HCT116 (cell line): Measurements from ENCODE around the gene SLC4A9. TPM values are rescaled to one million over a fixed set of nuclear protein-coding genes. Genes with fewer than 3 reads are reported as not detected.

Source experiments
- ATAC-seq: fragments of 200-7000 bp; cut with Tn5 transposase; 2 replicates; pipeline ENCODE4 v1.9.1; 2020; ENCODE audit warnings: mild to moderate bottlenecking, moderate library complexity
- BruUV-seq: library from RNA; stranded (reverse); fragments of 400-500 nt; replicated peaks from 2 replicates; lab custom pipeline; 2021; lab: Mats Ljungman, UMichigan
- CTCF ChIA-PET: fragments of 300-600 bp; sonication (Branson Sonifier 250); formaldehyde crosslinking; loops from one replicate; lab custom pipeline; 2021; ENCODE audit warnings: antibody characterized with exemption; lab: Charles Lee
- POLR2A ChIA-PET: fragments of 300-600, 350-600 bp; sonication (Branson Sonifier 250); formaldehyde crosslinking; loops from one replicate; lab custom pipeline; 2021; ENCODE audit warnings: antibody characterized with exemption; lab: Charles Lee
- RAD21 ChIA-PET, 2 experiments: fragments of 300-600 bp; sonication (Branson Sonifier 250); formaldehyde crosslinking; loops; one replicate each; lab custom pipeline; 2023; ENCODE audit warnings: low total read pairs in 2 of 2; ENCODE audit not compliant: uncharacterized antibody in 2 of 2, unreplicated experiment in 2 of 2, low non-redundant PET in 1 of 2; lab: Charles Lee
- DNase-seq: peaks from one replicate; pipeline ENCODE4 v3.0.0-alpha.2; 2010; ENCODE audit warnings: low read depth, low spot score
- H2AFZ ChIP-seq: fragments of 200-600 bp; shearing (Covaris generic), sonication (generic); 2 replicates; pipeline ENCODE4 v1.6.1; 2017; ENCODE audit warnings: low read depth, mixed run types, mixed read lengths, antibody characterized with exemption, low read length; ENCODE audit not compliant: poor library complexity, severe bottlenecking
- H3K27ac ChIP-seq: 2 replicates; pipeline ENCODE4 v1.5.1; 2012; ENCODE audit warnings: low read depth, low read length
- H3K27me3 ChIP-seq: fragments of 200-600 bp; sonication (generic); 2 replicates; pipeline ENCODE4 v1.6.1; 2016; ENCODE audit warnings: mixed run types, low read length, mixed read lengths; ENCODE audit not compliant: insufficient read depth
- H3K36me3 ChIP-seq, 2 experiments: fragments of 200-500 bp in 1 of 2; fragments of 200-600 bp in 1 of 2; sonication (Bioruptor generic) in 1 of 2; sonication (generic) in 1 of 2; 2 replicates each; pipeline versions ENCODE4 v1.5.1 to v1.6.1; 2014 to 2016; ENCODE audit warnings: low read length in 2 of 2, inconsistent platforms in 1 of 2, mixed read lengths in 1 of 2, mixed run types in 1 of 2; ENCODE audit not compliant: insufficient read depth in 2 of 2, control insufficient read depth in 1 of 2
- H3K4me1 ChIP-seq, 2 experiments: fragments of 200-600 bp in 1 of 2; sonication (generic) in 1 of 2; 2 replicates each; pipeline versions ENCODE4 v1.5.1 to v1.6.1; 2012 to 2017; ENCODE audit warnings: low read length in 2 of 2, inconsistent platforms in 1 of 2, mild to moderate bottlenecking in 1 of 2, mixed read lengths in 1 of 2, mixed run types in 1 of 2, moderate library complexity in 1 of 2; ENCODE audit not compliant: insufficient read depth in 2 of 2, control insufficient read depth in 1 of 2
- H3K4me2 ChIP-seq: fragments of 200-600 bp; sonication (generic); 2 replicates; pipeline ENCODE4 v1.6.1; 2017; ENCODE audit warnings: mixed run types, low read length, mixed read lengths
- H3K4me3 ChIP-seq, 2 experiments: fragments of 200-600 bp in 1 of 2; sonication (generic) in 1 of 2; replicated peaks in 1 of 2; 2 replicates each; pipeline ENCODE4 v1.5.1; 2011 to 2016; ENCODE audit warnings: low read length in 2 of 2, control low read depth in 1 of 2, low read depth in 1 of 2, mild to moderate bottlenecking in 1 of 2, mixed read lengths in 1 of 2, mixed run types in 1 of 2
- H3K79me2 ChIP-seq: fragments of 200-600 bp; sonication (generic); 2 replicates; pipeline ENCODE4 v1.6.1; 2017; ENCODE audit warnings: mild to moderate bottlenecking, mixed run types, low read length, moderate library complexity, mixed read lengths; ENCODE audit not compliant: insufficient read depth
- H3K9ac ChIP-seq: fragments of 200-600 bp; sonication (generic); 2 replicates; pipeline ENCODE4 v1.6.1; 2016; ENCODE audit warnings: low read length, mixed read lengths
- H3K9me2 ChIP-seq: fragments of 200-600 bp; sonication (generic), shearing (Covaris generic); 2 replicates; pipeline ENCODE4 v1.6.1; 2017; ENCODE audit warnings: mixed run types, mild to moderate bottlenecking, moderate library complexity; ENCODE audit not compliant: insufficient read depth
- H3K9me3 ChIP-seq, 2 experiments: fragments of 200-500 bp in 1 of 2; fragments of 200-600 bp in 1 of 2; sonication (Bioruptor generic) in 1 of 2; sonication (generic) in 1 of 2; 2 replicates each; pipeline ENCODE4 v1.6.1; 2014 to 2017; ENCODE audit warnings: low read length in 2 of 2, mixed read lengths in 2 of 2, inconsistent platforms in 1 of 2, low read depth in 1 of 2, mild to moderate bottlenecking in 1 of 2, mixed run types in 1 of 2, moderate library complexity in 1 of 2; ENCODE audit not compliant: control insufficient read depth in 1 of 2, insufficient read depth in 1 of 2
- H4K20me1 ChIP-seq: fragments of 200-600 bp; sonication (generic), shearing (Covaris generic); 2 replicates; pipeline ENCODE4 v1.6.1; 2017; ENCODE audit warnings: mixed run types, mild to moderate bottlenecking, moderate library complexity; ENCODE audit not compliant: insufficient read depth
- CEBPB ChIP-seq: IDR thresholded peaks from 2 replicates; pipeline ENCODE4 v1.6.1; 2012; ENCODE audit warnings: low read depth
- EZH2 ChIP-seq: fragments of 200-600 bp; sonication (generic); IDR thresholded peaks from 2 replicates; pipeline ENCODE4 v1.6.1; 2017; ENCODE audit warnings: antibody characterized with exemption, mixed run types
- JUND ChIP-seq: IDR thresholded peaks from 2 replicates; pipeline ENCODE4 v1.6.1; 2012
- POLR2A ChIP-seq: IDR thresholded peaks from 2 replicates; pipeline ENCODE4 v1.7.0; 2011; ENCODE audit warnings: borderline replicate concordance; ENCODE audit not compliant: insufficient read depth, insufficient read length; ENCODE audit errors: extremely low read depth
- RAD21 ChIP-seq: IDR thresholded peaks from 2 replicates; pipeline ENCODE4 v1.6.1; 2012; ENCODE audit warnings: low read depth, mild to moderate bottlenecking
- SP1 ChIP-seq: IDR thresholded peaks from 2 replicates; pipeline ENCODE4 v1.6.1; 2012; ENCODE audit warnings: low read depth
- SRF ChIP-seq: IDR thresholded peaks from 2 replicates; pipeline ENCODE4 v1.6.1; 2012; ENCODE audit warnings: low read depth
- TCF7L2 ChIP-seq: IDR thresholded peaks from 2 replicates; pipeline ENCODE4 v1.7.0; 2011; ENCODE audit warnings: borderline replicate concordance, inconsistent platforms; ENCODE audit not compliant: insufficient read depth, insufficient read length; ENCODE audit errors: extremely low read depth
- YY1 ChIP-seq: IDR thresholded peaks from 2 replicates; pipeline ENCODE4 v1.6.1; 2011; ENCODE audit warnings: low read length, low read depth, moderate library complexity, mild to moderate bottlenecking; ENCODE audit not compliant: insufficient replicate concordance; ENCODE audit errors: extremely low read depth
- ZFX ChIP-seq: fragments of 450-650 bp; IDR thresholded peaks from 2 replicates; pipeline ENCODE4 v1.6.1; 2017
- intact Hi-C: fragments of 100-400 bp; cut with micrococcal nuclease; formaldehyde crosslinking; loops from 2 replicates; pipeline ENCODE4 v1.10.0; 2022
- total RNA-seq: library from RNA; stranded (reverse); gene quantifications from one replicate; pipeline ENCODE4 v1.2.1, GENCODE V29; 2021; ENCODE audit not compliant: unreplicated experiment
- TF ChIP-seq, protein P1 (sequence below): IDR thresholded peaks from 2 replicates; pipeline ENCODE4 v1.6.1; 2012; ENCODE audit warnings: low read depth
- TF ChIP-seq, protein P2 (sequence below), 3 experiments: fragments of 200-600 bp in 1 of 3; sonication (generic) in 1 of 3; IDR thresholded peaks in 2 of 3; conservative IDR thresholded peaks in 1 of 3; 2 replicates each; pipeline ENCODE4 v1.5.1; 2012 to 2017; ENCODE audit warnings: low read depth in 2 of 3, low read length in 2 of 3, antibody characterized with exemption in 1 of 3, borderline replicate concordance in 1 of 3, control low read depth in 1 of 3, mild to moderate bottlenecking in 1 of 3, mixed read lengths in 1 of 3, mixed run types in 1 of 3, moderate library complexity in 1 of 3; ENCODE audit not compliant: insufficient read depth in 1 of 3

The SLC4A9 gene
- total RNA-seq, 1 experiment from 2014 or later = 0.49 TPM

DNA sequence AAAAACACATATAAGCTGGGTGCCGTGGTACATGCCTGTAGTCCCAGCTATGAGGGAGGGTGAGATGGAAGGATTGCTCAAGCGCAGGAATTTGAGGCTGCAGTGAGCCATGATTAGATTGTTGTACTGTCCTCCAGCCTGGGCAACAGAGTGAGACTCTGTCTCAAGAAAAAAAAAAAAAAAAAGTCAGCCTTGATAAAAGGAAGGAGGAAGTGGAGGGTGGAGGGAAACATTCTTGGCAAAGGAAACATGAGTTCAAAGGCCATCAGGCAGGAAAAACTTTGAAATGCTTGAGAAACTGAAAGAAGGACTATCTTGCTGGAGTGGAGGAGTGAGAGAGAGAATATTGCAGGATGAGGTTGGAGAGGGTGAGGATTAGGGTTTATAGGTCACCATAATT, 23.3 kb downstream of the SLC4A9 start:
- Histone ChIP-seq H3K9ac (no peak overlapping the region), H3K36me3 (no peaks in the 10 kb centered on the region), H3K4me1 (no peaks in the 10 kb centered on the region), H4K20me1 (no peaks in the 10 kb centered on the region), H3K9me3 (no peaks in the 10 kb centered on the region), H3K9me2 (no peaks in the 10 kb centered on the region), H3K4me2 (no peak overlapping the region), H2AFZ (no peak overlapping the region), H3K27me3 (no peaks in the 10 kb centered on the region), H3K27ac (no peak overlapping the region), H3K79me2 (no peaks in the 10 kb centered on the region), H3K4me3 (no peak overlapping the region)
- no TSS peak for BruUV-seq
- DNase-seq (no peak), ATAC-seq (no peak)
- RAD21 ChIA-PET = interaction anchor here in 1 of 2 experiments (0.5 kb wide), 1 partner anchor 25 kb away, joined by 7 read pairs; no protein-coding TSS in a partner anchor
- no peak for TF ChIP-seq POLR2A
- TF ChIP-seq JUND = no peak
- TF ChIP-seq SP1 = no peak
- TF ChIP-seq EZH2 = no peak
- TF ChIP-seq, protein P1, sequence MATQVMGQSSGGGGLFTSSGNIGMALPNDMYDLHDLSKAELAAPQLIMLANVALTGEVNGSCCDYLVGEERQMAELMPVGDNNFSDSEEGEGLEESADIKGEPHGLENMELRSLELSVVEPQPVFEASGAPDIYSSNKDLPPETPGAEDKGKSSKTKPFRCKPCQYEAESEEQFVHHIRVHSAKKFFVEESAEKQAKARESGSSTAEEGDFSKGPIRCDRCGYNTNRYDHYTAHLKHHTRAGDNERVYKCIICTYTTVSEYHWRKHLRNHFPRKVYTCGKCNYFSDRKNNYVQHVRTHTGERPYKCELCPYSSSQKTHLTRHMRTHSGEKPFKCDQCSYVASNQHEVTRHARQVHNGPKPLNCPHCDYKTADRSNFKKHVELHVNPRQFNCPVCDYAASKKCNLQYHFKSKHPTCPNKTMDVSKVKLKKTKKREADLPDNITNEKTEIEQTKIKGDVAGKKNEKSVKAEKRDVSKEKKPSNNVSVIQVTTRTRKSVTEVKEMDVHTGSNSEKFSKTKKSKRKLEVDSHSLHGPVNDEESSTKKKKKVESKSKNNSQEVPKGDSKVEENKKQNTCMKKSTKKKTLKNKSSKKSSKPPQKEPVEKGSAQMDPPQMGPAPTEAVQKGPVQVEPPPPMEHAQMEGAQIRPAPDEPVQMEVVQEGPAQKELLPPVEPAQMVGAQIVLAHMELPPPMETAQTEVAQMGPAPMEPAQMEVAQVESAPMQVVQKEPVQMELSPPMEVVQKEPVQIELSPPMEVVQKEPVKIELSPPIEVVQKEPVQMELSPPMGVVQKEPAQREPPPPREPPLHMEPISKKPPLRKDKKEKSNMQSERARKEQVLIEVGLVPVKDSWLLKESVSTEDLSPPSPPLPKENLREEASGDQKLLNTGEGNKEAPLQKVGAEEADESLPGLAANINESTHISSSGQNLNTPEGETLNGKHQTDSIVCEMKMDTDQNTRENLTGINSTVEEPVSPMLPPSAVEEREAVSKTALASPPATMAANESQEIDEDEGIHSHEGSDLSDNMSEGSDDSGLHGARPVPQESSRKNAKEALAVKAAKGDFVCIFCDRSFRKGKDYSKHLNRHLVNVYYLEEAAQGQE = no peak
- TF ChIP-seq ZFX = no peak
- no peak for TF ChIP-seq TCF7L2
- TF ChIP-seq YY1 = no peak
- TF ChIP-seq CEBPB = no peak
- TF ChIP-seq, protein P2, sequence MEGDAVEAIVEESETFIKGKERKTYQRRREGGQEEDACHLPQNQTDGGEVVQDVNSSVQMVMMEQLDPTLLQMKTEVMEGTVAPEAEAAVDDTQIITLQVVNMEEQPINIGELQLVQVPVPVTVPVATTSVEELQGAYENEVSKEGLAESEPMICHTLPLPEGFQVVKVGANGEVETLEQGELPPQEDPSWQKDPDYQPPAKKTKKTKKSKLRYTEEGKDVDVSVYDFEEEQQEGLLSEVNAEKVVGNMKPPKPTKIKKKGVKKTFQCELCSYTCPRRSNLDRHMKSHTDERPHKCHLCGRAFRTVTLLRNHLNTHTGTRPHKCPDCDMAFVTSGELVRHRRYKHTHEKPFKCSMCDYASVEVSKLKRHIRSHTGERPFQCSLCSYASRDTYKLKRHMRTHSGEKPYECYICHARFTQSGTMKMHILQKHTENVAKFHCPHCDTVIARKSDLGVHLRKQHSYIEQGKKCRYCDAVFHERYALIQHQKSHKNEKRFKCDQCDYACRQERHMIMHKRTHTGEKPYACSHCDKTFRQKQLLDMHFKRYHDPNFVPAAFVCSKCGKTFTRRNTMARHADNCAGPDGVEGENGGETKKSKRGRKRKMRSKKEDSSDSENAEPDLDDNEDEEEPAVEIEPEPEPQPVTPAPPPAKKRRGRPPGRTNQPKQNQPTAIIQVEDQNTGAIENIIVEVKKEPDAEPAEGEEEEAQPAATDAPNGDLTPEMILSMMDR (IDR thresholded peaks at IDR 0.05 in 2 of 3, conservative IDR thresholded peaks at IDR 0.05 in 1 of 3; ENCODE audit: borderline replicate concordance in 1 of 3, insufficient read depth in 1 of 3, low read depth in 2 of 3, low read length in 2 of 3) = no peak
- no peak for TF ChIP-seq RAD21
- no peak for TF ChIP-seq SRF
- POLR2A ChIA-PET = no interaction called here
- CTCF ChIA-PET = interaction anchor here (2.2 to 2.5 kb wide), 2 partner anchors 10 to 25 kb away, joined by 5 to 15 read pairs; no protein-coding TSS in a partner anchor
- intact Hi-C loops = no loop called here
